GM12873 (cell line): ENCODE results near the gene SCN1B.

Source experiments
- CTCF ChIP-seq: IDR thresholded peaks from 2 replicates; pipeline ENCODE4 v1.5.1; 2012; ENCODE audit warnings: low read depth, mild to moderate bottlenecking, moderate library complexity, low read length, control low read depth; ENCODE audit not compliant: insufficient read depth; ENCODE audit errors: missing control alignments

SCN1B gene

GRCh38 chr19:35030257-35031071 is at the start of gene SCN1B:
TSS of gene SCN1B (plus strand) at chr19:35030470. CDS start at chr19:35030821, 351 bp downstream.
- TF ChIP-seq CTCF: no peak

GRCh38 chr19:34982275-34982674 is 48.0 kb upstream of the SCN1B start:
- no peak for TF ChIP-seq CTCF

- TF ChIP-seq CTCF: no peak
Measured at GRCh38 chr19:34983786-34984185, 46.5 kb upstream of the SCN1B start.

GRCh38 chr19:34984287-34984686 is 46.0 kb upstream of the SCN1B start:
- no peak for TF ChIP-seq CTCF

GRCh38 chr19:34985249-34986022 is 44.8 kb upstream of the SCN1B start:
- no peak for TF ChIP-seq CTCF

GRCh38 chr19:34988119-34988518 is 42.2 kb upstream of the SCN1B start:
- TF ChIP-seq CTCF: no peak

GRCh38 chr19:34989298-34989697 is 41.0 kb upstream of the SCN1B start:
- TF ChIP-seq CTCF: no peak
